Mesenchymal stem cell (in vitro differentiated cells and primary cell): ENCODE measurements around the gene FBXW2.

ENCODE experiments used
- DNase-seq: peaks from one replicate; pipeline ENCODE4 v3.0.0-alpha.2; 2013
- H2AFZ ChIP-seq: one replicate; pipeline ENCODE4 v1.6.1; 2013; ENCODE audit warnings: low read depth, mild to moderate bottlenecking, control low read depth, inconsistent platforms, low read length, moderate library complexity
- H2AK5ac ChIP-seq: 2 replicates; pipeline ENCODE4 v1.6.1; 2013; ENCODE audit warnings: low read length, moderate library complexity, mild to moderate bottlenecking, inconsistent platforms; ENCODE audit not compliant: severe bottlenecking
- H2BK120ac ChIP-seq: one replicate; pipeline ENCODE4 v1.6.1; 2013; ENCODE audit warnings: low read depth, mild to moderate bottlenecking, inconsistent platforms, low read length, moderate library complexity
- H2BK12ac ChIP-seq, 2 experiments: one replicate each; pipeline ENCODE4 v1.6.1; 2013; ENCODE audit warnings: inconsistent platforms in 2 of 2, low read length in 2 of 2, mild to moderate bottlenecking in 2 of 2, moderate library complexity in 2 of 2, control low read depth in 1 of 2
- H2BK15ac ChIP-seq: one replicate; pipeline ENCODE4 v1.6.1; 2013; ENCODE audit warnings: mild to moderate bottlenecking, low read depth, inconsistent platforms; ENCODE audit not compliant: poor library complexity, severe bottlenecking
- H2BK5ac ChIP-seq: 2 replicates; pipeline ENCODE4 v1.6.1; 2013; ENCODE audit warnings: low read depth, mild to moderate bottlenecking, low read length, control low read depth, inconsistent platforms; ENCODE audit not compliant: poor library complexity, severe bottlenecking
- H3K14ac ChIP-seq, 2 experiments: one replicate each; pipeline ENCODE4 v1.6.1; 2013; ENCODE audit warnings: inconsistent platforms in 2 of 2, low read length in 2 of 2, control low read depth in 1 of 2, mild to moderate bottlenecking in 1 of 2, moderate library complexity in 1 of 2
- H3K18ac ChIP-seq, 2 experiments: one replicate each; pipeline ENCODE4 v1.6.1; 2013; ENCODE audit warnings: inconsistent platforms in 2 of 2, low read length in 2 of 2, control low read depth in 1 of 2, low read depth in 1 of 2, mild to moderate bottlenecking in 1 of 2
- H3K23ac ChIP-seq, 2 experiments: one replicate each; pipeline ENCODE4 v1.6.1; 2013; ENCODE audit warnings: inconsistent platforms in 2 of 2, low read length in 2 of 2, mild to moderate bottlenecking in 2 of 2, moderate library complexity in 2 of 2, control low read depth in 1 of 2
- H3K27ac ChIP-seq: 2 replicates; pipeline ENCODE4 v1.5.1; 2013; ENCODE audit warnings: mild to moderate bottlenecking, moderate library complexity, low read length, control low read depth, inconsistent platforms; ENCODE audit not compliant: poor library complexity, severe bottlenecking
- H3K27me3 ChIP-seq, 2 experiments: 2 replicates each; pipeline versions ENCODE4 v1.6.1 to v1.7.0; 2013; ENCODE audit warnings: low read length in 2 of 2, mild to moderate bottlenecking in 2 of 2, moderate library complexity in 2 of 2, control low read depth in 1 of 2, inconsistent platforms in 1 of 2; ENCODE audit not compliant: control insufficient read depth in 1 of 2, insufficient read depth in 1 of 2
- H3K36me3 ChIP-seq, 2 experiments: 2 replicates each; pipeline versions ENCODE4 v1.6.1 to v1.7.0; 2013; ENCODE audit warnings: low read length in 2 of 2, control low read depth in 1 of 2, inconsistent platforms in 1 of 2, low read depth in 1 of 2, mild to moderate bottlenecking in 1 of 2; ENCODE audit not compliant: insufficient read depth in 2 of 2, control insufficient read depth in 1 of 2
- H3K4ac ChIP-seq, 2 experiments: one replicate each; pipeline ENCODE4 v1.6.1; 2013; ENCODE audit warnings: inconsistent platforms in 2 of 2, low read length in 2 of 2, mild to moderate bottlenecking in 2 of 2, moderate library complexity in 2 of 2, control low read depth in 1 of 2, low read depth in 1 of 2
- H3K4me1 ChIP-seq: 2 replicates; pipeline ENCODE4 v1.6.1; 2013; ENCODE audit warnings: low read depth, low read length, control low read depth; ENCODE audit not compliant: control insufficient read depth, insufficient read depth
- H3K4me2 ChIP-seq: 2 replicates; pipeline ENCODE4 v1.6.1; 2013; ENCODE audit warnings: low read length, mild to moderate bottlenecking, inconsistent platforms; ENCODE audit not compliant: poor library complexity, severe bottlenecking
- H3K4me3 ChIP-seq, 2 experiments: 2 replicates each; pipeline versions ENCODE4 v1.5.1 to v1.7.0; 2013; ENCODE audit warnings: low read length in 2 of 2, mild to moderate bottlenecking in 2 of 2, control low read depth in 1 of 2, low read depth in 1 of 2; ENCODE audit not compliant: insufficient read depth in 1 of 2
- H3K79me1 ChIP-seq: replicated peaks from 2 replicates; pipeline ENCODE4 v1.6.1; 2013; ENCODE audit warnings: mild to moderate bottlenecking, control low read depth, low read length, inconsistent platforms; ENCODE audit not compliant: poor library complexity, severe bottlenecking
- H3K9ac ChIP-seq: 2 replicates; pipeline ENCODE4 v1.7.0; 2013; ENCODE audit warnings: mild to moderate bottlenecking, low read length, moderate library complexity
- H3K9me3 ChIP-seq: 2 replicates; pipeline ENCODE4 v1.7.0; 2013; ENCODE audit warnings: mild to moderate bottlenecking, low read length; ENCODE audit not compliant: control insufficient read depth
- H4K8ac ChIP-seq: one replicate; pipeline ENCODE4 v1.6.1; 2013; ENCODE audit warnings: inconsistent platforms, mild to moderate bottlenecking, low read length, moderate library complexity
- H4K91ac ChIP-seq: one replicate; pipeline ENCODE4 v1.6.1; 2013; ENCODE audit warnings: mild to moderate bottlenecking, low read length, inconsistent platforms
- WGBS: methylation state at CpG from one replicate; pipeline ENCODE4 v1.1.7; 2013; ENCODE audit warnings: mixed read lengths; 5-methylcytosine and 5-hydroxymethylcytosine counted together

The FBXW2 gene

GRCh38 chr9:120767451-120767850, 25.8 kb downstream of the FBXW2 start:
- Histone ChIP-seq H3K27ac (no peak overlapping the region), H3K14ac (no peak overlapping the region), H2BK5ac (no peak overlapping the region), H4K8ac (no peak overlapping the region), H2AK5ac (no peak overlapping the region), H3K4me3 (no peak overlapping the region), H3K23ac (no peak overlapping the region), H4K91ac (no peak overlapping the region), H3K27me3 (no peaks in the 10 kb centered on the region), H3K4ac (no peak overlapping the region), H3K36me3 (peaks cover 9 to 82% of the 10 kb centered on the region in 2 experiments), H2BK120ac (no peak overlapping the region), H3K9me3 (no peaks in the 10 kb centered on the region), H2AFZ (no peak overlapping the region), H2BK12ac (no peak overlapping the region), H3K79me1 (peaks cover 21% of the 10 kb centered on the region), H3K4me2 (no peak overlapping the region), H3K4me1 (no peaks in the 10 kb centered on the region), H3K18ac (no peak overlapping the region), H3K9ac (no peak overlapping the region), H2BK15ac (no peak overlapping the region)
- no peak for DNase-seq
- 96% methylated on average over 3 of the region's 3 CpGs for WGBS

GRCh38 chr9:120765910-120766425, 27.2 kb downstream of the FBXW2 start:
- H2BK5ac ChIP-seq = no peak overlapping the region
- no peak overlapping the region for H3K18ac ChIP-seq
- WGBS = 97% methylated on average over 1 of the region's 1 CpG
- no peaks in the 10 kb centered on the region for H3K27me3 ChIP-seq
- H3K4me2 ChIP-seq = no peak overlapping the region
- H2AK5ac ChIP-seq = no peak overlapping the region
- H2BK120ac ChIP-seq = no peak overlapping the region
- no peak overlapping the region for H3K4me3 ChIP-seq
- H4K8ac ChIP-seq = no peak overlapping the region
- H3K9me3 ChIP-seq = no peaks in the 10 kb centered on the region
- peaks cover 12 to 84% of the 10 kb centered on the region in 2 experiments for H3K36me3 ChIP-seq
- no peak overlapping the region for H4K91ac ChIP-seq
- H2BK15ac ChIP-seq = no peak overlapping the region
- no peak overlapping the region for H3K27ac ChIP-seq
- no peak overlapping the region for H3K23ac ChIP-seq
- H2AFZ ChIP-seq = no peak overlapping the region
- DNase-seq = no peak
- H3K79me1 ChIP-seq = peaks cover 21% of the 10 kb centered on the region
- no peak overlapping the region for H3K4ac ChIP-seq
- no peak overlapping the region for H3K9ac ChIP-seq
- no peak overlapping the region for H2BK12ac ChIP-seq
- no peaks in the 10 kb centered on the region for H3K4me1 ChIP-seq
- H3K14ac ChIP-seq = no peak overlapping the region

GRCh38 chr9:120764476-120764875, 28.7 kb downstream of the FBXW2 start:
- H3K18ac ChIP-seq = no peak overlapping the region
- H3K27me3 ChIP-seq = no peaks in the 10 kb centered on the region
- peaks cover 22% of the 10 kb centered on the region for H3K79me1 ChIP-seq
- no peak overlapping the region for H3K27ac ChIP-seq
- no peak overlapping the region for H2BK15ac ChIP-seq
- H4K8ac ChIP-seq = no peak overlapping the region
- H3K9ac ChIP-seq = no peak overlapping the region
- 97% methylated on average over 11 of the region's 11 CpGs for WGBS
- no peak overlapping the region for H3K23ac ChIP-seq
- peaks cover 12 to 84% of the 10 kb centered on the region in 2 experiments for H3K36me3 ChIP-seq
- H2AFZ ChIP-seq = no peak overlapping the region
- H2BK120ac ChIP-seq = no peak overlapping the region
- no peak overlapping the region for H3K4ac ChIP-seq
- no peak overlapping the region for H3K4me2 ChIP-seq
- no peaks in the 10 kb centered on the region for H3K9me3 ChIP-seq
- H2AK5ac ChIP-seq = no peak overlapping the region
- no peak overlapping the region for H4K91ac ChIP-seq
- H2BK12ac ChIP-seq = no peak overlapping the region
- no peak overlapping the region for H3K4me3 ChIP-seq
- DNase-seq = no peak
- no peak overlapping the region for H2BK5ac ChIP-seq
- no peak overlapping the region for H3K14ac ChIP-seq
- H3K4me1 ChIP-seq = no peaks in the 10 kb centered on the region

GRCh38 chr9:120761006-120761405, 32.2 kb downstream of the FBXW2 start:
- Histone ChIP-seq H3K27me3 (no peaks in the 10 kb centered on the region), H3K4me2 (no peak overlapping the region), H3K9ac (no peak overlapping the region), H2BK12ac (no peak overlapping the region), H4K8ac (no peak overlapping the region), H2BK15ac (no peak overlapping the region), H2BK120ac (no peak overlapping the region), H4K91ac (no peak overlapping the region), H3K79me1 (peaks cover 9% of the 10 kb centered on the region), H3K23ac (no peak overlapping the region), H2BK5ac (no peak overlapping the region), H3K4me1 (no peaks in the 10 kb centered on the region), H2AK5ac (no peak overlapping the region), H3K9me3 (no peaks in the 10 kb centered on the region), H3K36me3 (peaks cover 9 to 61% of the 10 kb centered on the region in 2 experiments), H3K18ac (no peak overlapping the region), H3K4ac (no peak overlapping the region), H3K27ac (peak overlapping the region; percentile 14), H3K4me3 (no peak overlapping the region), H3K14ac (no peak overlapping the region), H2AFZ (no peak overlapping the region)
- 100% methylated on average over 1 of the region's 2 CpGs for WGBS
- DNase-seq = no peak
